ENCODE data around the gene GNG13. TPM values are rescaled to one million over a fixed set of nuclear protein-coding genes. Genes with fewer than 3 reads are reported as not detected.

The GNG13 gene
- total RNA-seq, 1 donor from 2014 or later = not detected

DNA sequence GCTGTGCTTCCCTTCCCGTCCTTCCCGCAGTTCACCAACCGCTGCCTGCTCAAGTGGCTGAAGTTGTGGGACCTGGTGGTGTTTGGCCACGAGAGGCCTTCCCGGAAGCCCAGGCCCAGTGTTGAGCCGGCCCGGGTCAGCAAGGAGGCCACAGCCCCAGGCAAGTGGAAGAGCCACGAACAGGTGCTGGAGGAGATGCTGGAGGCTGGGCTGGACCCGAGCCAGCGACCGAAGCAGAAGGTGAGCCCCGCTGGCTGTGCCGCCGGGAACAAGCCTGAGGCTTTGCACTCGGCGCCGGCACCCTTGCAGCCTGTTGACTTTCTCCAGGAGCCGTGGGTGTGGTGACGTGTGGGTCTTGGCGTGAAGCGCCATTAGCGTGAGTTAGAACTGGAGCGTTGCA is 9.4 kb downstream of the GNG13 start:
- TF ChIP-seq, protein P1, sequence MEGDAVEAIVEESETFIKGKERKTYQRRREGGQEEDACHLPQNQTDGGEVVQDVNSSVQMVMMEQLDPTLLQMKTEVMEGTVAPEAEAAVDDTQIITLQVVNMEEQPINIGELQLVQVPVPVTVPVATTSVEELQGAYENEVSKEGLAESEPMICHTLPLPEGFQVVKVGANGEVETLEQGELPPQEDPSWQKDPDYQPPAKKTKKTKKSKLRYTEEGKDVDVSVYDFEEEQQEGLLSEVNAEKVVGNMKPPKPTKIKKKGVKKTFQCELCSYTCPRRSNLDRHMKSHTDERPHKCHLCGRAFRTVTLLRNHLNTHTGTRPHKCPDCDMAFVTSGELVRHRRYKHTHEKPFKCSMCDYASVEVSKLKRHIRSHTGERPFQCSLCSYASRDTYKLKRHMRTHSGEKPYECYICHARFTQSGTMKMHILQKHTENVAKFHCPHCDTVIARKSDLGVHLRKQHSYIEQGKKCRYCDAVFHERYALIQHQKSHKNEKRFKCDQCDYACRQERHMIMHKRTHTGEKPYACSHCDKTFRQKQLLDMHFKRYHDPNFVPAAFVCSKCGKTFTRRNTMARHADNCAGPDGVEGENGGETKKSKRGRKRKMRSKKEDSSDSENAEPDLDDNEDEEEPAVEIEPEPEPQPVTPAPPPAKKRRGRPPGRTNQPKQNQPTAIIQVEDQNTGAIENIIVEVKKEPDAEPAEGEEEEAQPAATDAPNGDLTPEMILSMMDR (IDR thresholded peaks at IDR 0.05) = no peak
- intact Hi-C loops (cut with DNase I) = no loop called here

DNA sequence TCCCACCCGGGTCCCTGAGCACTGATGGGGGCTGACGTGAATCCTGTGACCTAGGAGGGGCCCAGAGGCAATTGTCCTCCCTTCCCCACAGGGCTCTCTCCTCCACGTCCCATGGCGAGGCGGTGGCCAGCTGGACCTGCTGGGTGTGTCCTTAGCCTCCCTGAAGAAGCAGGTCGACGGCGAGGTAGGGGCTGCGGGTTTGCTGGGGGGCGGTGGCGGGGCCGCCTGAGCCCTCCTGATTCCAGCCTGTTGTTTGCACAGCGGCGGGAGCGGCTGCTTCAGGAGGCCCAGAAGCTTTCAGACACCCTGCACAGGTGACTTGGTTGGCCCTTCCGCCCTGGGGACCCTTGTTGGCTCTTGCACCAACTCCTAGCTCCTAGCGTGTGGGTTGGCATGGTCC is 10.4 kb downstream of the GNG13 start:
- no peaks in the 10 kb centered on the region for H3K27me3 ChIP-seq
- intact Hi-C loops (cut with DNase I) = no loop called here
- H3K27ac ChIP-seq = no peak overlapping the region
- DNase-seq = no peak
- TF ChIP-seq, protein P1 (IDR thresholded peaks at IDR 0.05) = no peak
- ATAC-seq = no peak
- no peaks in the 10 kb centered on the region for H3K36me3 ChIP-seq
- no peaks in the 10 kb centered on the region for H3K9me3 ChIP-seq
- no peak overlapping the region for H3K4me3 ChIP-seq
- H3K4me1 ChIP-seq = peaks cover 10% of the 10 kb centered on the region

More for the DNA sequence above, 9.4 kb downstream of the GNG13 start:
- Histone ChIP-seq H3K27ac (no peak overlapping the region), H3K4me3 (no peak overlapping the region), H3K27me3 (no peaks in the 10 kb centered on the region), H3K36me3 (no peaks in the 10 kb centered on the region), H3K9me3 (no peaks in the 10 kb centered on the region), H3K4me1 (peaks cover 10% of the 10 kb centered on the region)
- ATAC-seq (no peak), DNase-seq (no peak)

GRCh38 chr16:789191-789850 is 11.2 kb downstream of the GNG13 start:
- ATAC-seq = no peak
- Histone ChIP-seq H3K36me3 (no peaks in the 10 kb centered on the region), H3K27me3 (no peaks in the 10 kb centered on the region), H3K4me3 (peak overlapping the region; percentile 81), H3K4me1 (peaks cover 10% of the 10 kb centered on the region), H3K27ac (no peak overlapping the region), H3K9me3 (no peaks in the 10 kb centered on the region)
- DNase-seq = no peak
- intact Hi-C loops (cut with DNase I) = loop anchor here (10.0 kb wide), 1 partner anchor 75 kb away; the partner anchor contains the start of gene METRN
- TF ChIP-seq, protein P1 (IDR thresholded peaks at IDR 0.05) = no peak

GRCh38 chr16:788399-789126 is 12.0 kb downstream of the GNG13 start, which contains the start of gene CHTF18:
TSS of gene CHTF18 (plus strand) at chr16:788620. CDS start at chr16:788685, 65 bp downstream.
- ATAC-seq = peak; percentile 93
- H3K27me3 ChIP-seq = peaks cover 2% of the 10 kb centered on the region
- H3K4me3 ChIP-seq = peak within 1 kb of the TSS; percentile 81
- TF ChIP-seq, protein P1 (IDR thresholded peaks at IDR 0.05) = no peak
- H3K27ac ChIP-seq = peak within 1 kb of the TSS; percentile 77
- DNase-seq = peak; percentile 96
- no peaks in the 10 kb centered on the region for H3K36me3 ChIP-seq
- peaks cover 10% of the 10 kb centered on the region for H3K4me1 ChIP-seq
- intact Hi-C loops (cut with DNase I) = loop anchor here (10.0 kb wide), 1 partner anchor 74 kb away; the partner anchor contains the start of gene METRN
- H3K9me3 ChIP-seq = no peaks in the 10 kb centered on the region

GRCh38 chr16:787978-788398 is 12.5 kb downstream of the GNG13 start, which contains the start of gene RPUSD1:
TSS of gene RPUSD1 (minus strand) at chr16:788381. CDS start at chr16:787737, 644 bp downstream.
- Histone ChIP-seq H3K36me3 (no peaks in the 10 kb centered on the region), H3K4me3 (peak within 1 kb of the TSS; percentile 81), H3K27ac (peak within 1 kb of the TSS; percentile 77), H3K27me3 (peaks cover 7% of the 10 kb centered on the region), H3K9me3 (no peaks in the 10 kb centered on the region), H3K4me1 (peaks cover 10% of the 10 kb centered on the region)
- ATAC-seq (peak; percentile 1), DNase-seq (peak; percentile 75)
- TF ChIP-seq, protein P1 (IDR thresholded peaks at IDR 0.05) = no peak
- intact Hi-C loops (cut with DNase I) = loop anchor here (10.0 kb wide), 1 partner anchor 73 kb away; the partner anchor contains the start of gene METRN
